Stimulated activated CD4-positive, alpha-beta T cell treated with anti-CD3 and anti-CD28 coated beads, Interleukin-12 subunit alpha, Interleukin-12 subunit beta, amount 100 ng/mL, for 24 hours (primary cell): Measurements from ENCODE around the gene OR10H4.
"Not testable (repeated sequence)": the region's sequence is repeated elsewhere in the genome, so short reads cannot be mapped to it uniquely, and the experiment has no call there.

Experiments
- DNase-seq, 2 experiments: peaks; one replicate each; pipeline ENCODE4 v3.0.0-alpha.2; 2020; ENCODE audit warnings: low read depth in 2 of 2

The OR10H4 gene, protein sequence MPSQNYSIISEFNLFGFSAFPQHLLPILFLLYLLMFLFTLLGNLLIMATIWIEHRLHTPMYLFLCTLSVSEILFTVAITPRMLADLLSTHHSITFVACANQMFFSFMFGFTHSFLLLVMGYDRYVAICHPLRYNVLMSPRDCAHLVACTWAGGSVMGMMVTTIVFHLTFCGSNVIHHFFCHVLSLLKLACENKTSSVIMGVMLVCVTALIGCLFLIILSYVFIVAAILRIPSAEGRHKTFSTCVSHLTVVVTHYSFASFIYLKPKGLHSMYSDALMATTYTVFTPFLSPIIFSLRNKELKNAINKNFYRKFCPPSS

DNA sequence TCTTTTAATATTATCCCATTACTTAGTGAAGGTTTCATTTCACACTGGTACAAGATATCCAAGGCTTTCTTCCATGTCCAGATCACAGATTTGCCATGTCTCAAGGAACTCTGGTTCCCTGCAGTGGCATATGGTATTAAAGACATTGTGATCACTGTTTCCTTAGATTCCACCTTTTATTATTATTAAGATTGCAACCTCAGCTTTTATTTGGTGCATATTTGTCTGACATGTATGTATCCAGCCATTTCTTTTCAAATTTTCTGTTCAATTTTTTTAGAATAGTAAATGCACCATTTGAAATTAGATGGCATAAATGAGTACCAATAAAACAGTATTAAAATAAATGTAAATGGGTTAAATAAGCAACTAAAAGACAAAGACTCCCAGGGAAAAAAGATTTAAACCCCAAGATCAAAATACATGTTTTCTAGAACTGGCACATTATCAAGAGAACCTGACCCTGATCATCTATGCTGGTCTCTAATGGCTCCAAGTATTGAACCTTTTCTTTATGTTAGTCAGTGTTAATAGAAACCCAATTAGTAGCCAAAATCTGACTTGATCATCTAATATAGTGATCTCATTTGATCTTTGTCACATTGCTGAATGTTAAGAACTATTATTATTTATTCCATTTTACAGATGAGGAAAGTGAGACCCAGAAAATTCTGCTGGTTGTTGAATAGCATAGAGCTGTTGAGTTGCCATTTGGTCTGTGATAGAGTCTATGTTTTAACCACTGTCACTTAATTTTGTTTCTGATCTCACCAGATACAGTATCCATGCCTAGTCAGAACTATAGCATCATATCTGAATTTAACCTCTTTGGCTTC is at the start of gene OR10H4:
Gene OR10H4 (plus strand): TSS at position 786 of the 836 bp plus-strand sequence. CDS start 0 bp downstream, at position 786.
- DNase-seq: no peak

- not testable (repeated sequence) for DNase-seq
Observed at GRCh38 chr19:15899561-15899960, 49.2 kb upstream of the OR10H4 start.

GRCh38 chr19:15900032-15900431 is 48.8 kb upstream of the OR10H4 start:
- not testable (repeated sequence) for DNase-seq

GRCh38 chr19:15900504-15900903 is 48.3 kb upstream of the OR10H4 start:
- no peak for DNase-seq

GRCh38 chr19:15902254-15902653 is 46.6 kb upstream of the OR10H4 start:
- no peak for DNase-seq

GRCh38 chr19:15902898-15903297 is 45.9 kb upstream of the OR10H4 start:
- DNase-seq: not testable (repeated sequence)

DNA sequence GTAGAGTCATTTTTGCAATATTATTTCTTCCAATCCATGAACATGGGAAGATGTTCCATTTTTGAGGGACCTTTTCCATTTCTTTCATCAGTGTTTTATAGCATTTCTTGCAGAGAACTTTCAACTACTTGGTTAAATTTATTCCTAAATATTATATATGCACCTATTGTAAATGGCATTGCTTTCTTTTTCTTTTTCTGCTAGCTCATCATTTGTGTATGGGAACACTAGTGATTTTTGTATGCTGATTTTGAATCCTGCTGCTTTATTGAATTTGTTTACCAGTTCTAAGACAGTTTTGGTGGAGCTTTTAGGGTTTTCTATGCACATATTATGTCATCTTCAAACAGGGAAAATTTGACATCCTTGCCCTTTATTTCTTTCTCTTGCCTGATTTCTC is 43.8 kb upstream of the OR10H4 start:
- DNase-seq: no peak

DNA sequence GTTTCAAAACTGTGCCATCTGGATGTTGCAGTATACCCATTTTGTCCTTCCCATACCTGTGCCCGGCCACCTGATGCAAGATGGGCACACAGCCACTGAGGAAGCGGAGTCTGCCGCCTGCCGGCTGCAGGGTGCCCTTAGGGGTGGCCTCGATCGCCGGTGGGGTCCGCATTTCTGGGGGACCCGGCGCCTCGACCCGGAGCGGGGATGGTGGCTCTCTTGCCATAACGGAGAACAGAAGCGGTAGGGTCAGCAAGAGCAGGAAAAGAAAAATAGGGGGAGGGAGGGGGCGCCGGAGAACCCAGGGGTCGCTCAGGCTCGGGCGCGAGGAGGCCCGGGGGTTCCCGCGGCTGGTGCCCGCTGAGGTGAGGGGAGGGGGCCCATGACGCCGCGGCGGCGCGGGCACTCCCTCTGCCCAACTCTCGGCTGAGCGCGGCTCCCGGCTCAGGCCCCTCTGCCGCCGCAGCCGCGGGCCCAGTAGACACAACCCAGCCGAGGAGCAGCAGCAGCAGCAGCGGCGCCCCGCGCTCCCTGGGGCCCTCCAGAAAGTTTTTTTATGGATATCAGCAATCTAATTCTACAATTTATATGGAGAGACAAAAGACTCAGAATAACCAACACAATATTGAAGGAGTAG is 37.1 kb upstream of the OR10H4 start:
- no peak for DNase-seq

DNA sequence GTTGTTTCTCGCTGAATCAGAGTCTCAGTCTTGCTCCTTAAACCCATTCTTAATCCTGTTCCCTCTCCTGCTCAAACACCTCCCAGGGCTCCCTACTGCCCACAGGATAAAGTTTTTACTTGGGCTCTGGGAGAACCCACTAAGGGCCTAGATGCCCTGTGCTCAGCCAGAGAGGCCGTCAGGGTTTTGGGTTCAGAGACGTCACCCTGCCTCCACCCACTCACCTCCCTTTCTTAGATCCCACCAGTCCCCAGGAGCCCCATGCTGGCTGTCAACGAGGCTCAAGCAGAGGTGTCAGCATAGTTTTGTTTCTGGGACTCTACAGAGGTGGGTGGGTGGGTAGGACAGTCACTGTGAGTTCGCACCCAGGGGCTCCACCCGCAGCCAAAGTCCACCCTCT is 35.4 kb upstream of the OR10H4 start:
- DNase-seq: no peak

- no peak for DNase-seq
Observed at GRCh38 chr19:15913830-15914229, 35.0 kb upstream of the OR10H4 start.

DNA sequence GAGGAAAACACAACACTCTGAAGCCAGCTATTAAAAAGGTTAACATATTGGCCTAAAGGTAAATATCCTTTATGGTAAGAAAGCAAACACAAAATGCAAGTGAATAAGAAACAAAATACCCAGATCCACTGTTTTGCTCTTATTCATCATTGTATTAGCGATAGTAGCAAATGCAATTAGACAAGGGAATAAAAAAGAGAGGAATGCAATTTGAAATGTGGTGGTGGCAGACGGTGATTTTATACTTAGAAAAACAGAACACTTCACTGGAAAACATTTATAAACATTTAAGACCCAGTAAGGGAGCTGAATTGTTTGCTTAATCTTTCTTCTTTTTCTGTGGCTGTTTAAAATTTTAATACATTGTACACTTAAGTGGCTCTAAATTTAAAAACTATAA is 33.7 kb upstream of the OR10H4 start:
- no peak for DNase-seq

GRCh38 chr19:15919243-15919642 is 29.6 kb upstream of the OR10H4 start:
- DNase-seq: no peak

- DNase-seq: no peak
Observed at GRCh38 chr19:15922021-15922420, 26.8 kb upstream of the OR10H4 start.

- no peak for DNase-seq
Observed at GRCh38 chr19:15923702-15924101, 25.1 kb upstream of the OR10H4 start.

- DNase-seq: no peak
Observed at GRCh38 chr19:15926484-15926883, 22.3 kb upstream of the OR10H4 start.

- no peak for DNase-seq
Observed at GRCh38 chr19:15928321-15928720, 20.5 kb upstream of the OR10H4 start.

DNA sequence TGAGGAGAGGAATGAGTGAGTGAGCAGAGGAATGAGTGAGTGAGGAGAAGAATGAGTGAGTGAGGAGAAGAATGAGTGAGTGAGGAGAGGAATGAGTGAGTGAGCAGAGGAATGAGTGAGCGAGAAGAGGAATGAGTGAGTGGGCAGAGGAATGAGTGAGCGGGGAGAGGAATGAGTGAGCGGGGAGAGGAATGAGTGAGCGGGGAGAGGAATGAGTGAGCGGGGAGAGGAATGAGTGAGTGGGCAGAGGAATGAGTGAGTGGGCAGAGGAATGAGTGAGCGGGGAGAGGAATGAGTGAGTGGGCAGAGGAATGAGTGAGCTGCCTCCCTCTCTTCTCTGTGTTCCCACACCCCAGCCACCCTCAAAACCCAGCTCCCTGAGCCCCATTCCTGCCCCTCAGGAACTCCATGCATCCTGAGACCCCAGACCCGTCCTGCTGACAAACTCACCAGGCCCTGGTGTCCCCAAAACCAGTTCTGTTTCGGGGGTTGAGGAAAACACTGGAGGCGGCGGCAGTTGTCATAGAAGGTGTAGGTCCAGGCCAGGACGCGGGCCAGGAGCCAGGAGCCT is 15.0 kb upstream of the OR10H4 start:
- DNase-seq: not testable (repeated sequence)

GRCh38 chr19:15934332-15935078 is 14.3 kb upstream of the OR10H4 start, which contains the start of gene CYP4F11:
CYP4F11 (minus strand) TSS chr19:15934529; CDS start chr19:15934408, 121 bp downstream.
- DNase-seq: no peak

- no peak for DNase-seq
Observed at GRCh38 chr19:15935167-15935702, 13.6 kb upstream of the OR10H4 start.

GRCh38 chr19:15936173-15936572 is 12.6 kb upstream of the OR10H4 start:
- DNase-seq: no peak

DNA sequence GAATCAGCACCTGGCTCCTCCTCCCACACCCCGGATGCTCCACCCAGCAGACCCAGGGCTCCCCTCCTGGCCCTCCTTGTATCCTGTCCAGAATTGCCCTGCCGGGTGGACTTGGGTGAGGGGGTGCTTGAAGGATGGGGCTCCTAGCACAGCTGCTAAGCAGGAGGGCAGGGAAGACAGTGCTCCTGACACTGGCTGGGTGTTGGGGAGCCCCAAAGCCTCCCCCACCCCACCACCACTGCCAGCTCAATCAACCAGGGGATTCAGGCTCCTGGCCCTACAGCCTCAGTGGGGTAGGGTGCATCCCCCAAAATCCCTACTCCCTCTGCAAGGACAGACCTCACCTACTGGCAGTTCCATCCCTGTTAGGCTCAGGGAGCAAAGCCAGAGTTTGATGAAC is 11.9 kb upstream of the OR10H4 start:
- DNase-seq: no peak
